Fibroblast of the aortic adventitia (primary cell): ENCODE results near the gene NKX1-1. TPM values are rescaled to one million over a fixed set of nuclear protein-coding genes. Genes with fewer than 3 reads are reported as not detected.

ENCODE experiments used
- DNase-seq: peaks from one replicate; pipeline ENCODE4 v3.0.0-alpha.2; 2010; ENCODE audit warnings: low read depth
- H3K4me3 ChIP-seq: 2 replicates; pipeline ENCODE4 v1.5.1; 2011; ENCODE audit warnings: low read depth, mild to moderate bottlenecking, control low read depth, low read length, moderate library complexity
- total RNA-seq: library from RNA; depleted of rRNA; stranded (reverse); fragments of >200 nt; gene quantifications from 2 replicates; pipeline ENCODE4 v1.2.3, GENCODE V29; 2012; ENCODE audit warnings: low replicate concordance
- TF ChIP-seq, protein P1 (sequence below): IDR thresholded peaks from 2 replicates; pipeline ENCODE4 v1.5.1; 2011; ENCODE audit warnings: mild to moderate bottlenecking, low read length, control low read depth, inconsistent platforms; ENCODE audit not compliant: insufficient read depth

The NKX1-1 gene
- total RNA-seq, 1 donor: not detected

GRCh38 chr4:1377606-1378261 is 28.5 kb downstream of the NKX1-1 start:
- DNase-seq: no peak
- H3K4me3 ChIP-seq: no peak overlapping the region
- TF ChIP-seq, protein P1, sequence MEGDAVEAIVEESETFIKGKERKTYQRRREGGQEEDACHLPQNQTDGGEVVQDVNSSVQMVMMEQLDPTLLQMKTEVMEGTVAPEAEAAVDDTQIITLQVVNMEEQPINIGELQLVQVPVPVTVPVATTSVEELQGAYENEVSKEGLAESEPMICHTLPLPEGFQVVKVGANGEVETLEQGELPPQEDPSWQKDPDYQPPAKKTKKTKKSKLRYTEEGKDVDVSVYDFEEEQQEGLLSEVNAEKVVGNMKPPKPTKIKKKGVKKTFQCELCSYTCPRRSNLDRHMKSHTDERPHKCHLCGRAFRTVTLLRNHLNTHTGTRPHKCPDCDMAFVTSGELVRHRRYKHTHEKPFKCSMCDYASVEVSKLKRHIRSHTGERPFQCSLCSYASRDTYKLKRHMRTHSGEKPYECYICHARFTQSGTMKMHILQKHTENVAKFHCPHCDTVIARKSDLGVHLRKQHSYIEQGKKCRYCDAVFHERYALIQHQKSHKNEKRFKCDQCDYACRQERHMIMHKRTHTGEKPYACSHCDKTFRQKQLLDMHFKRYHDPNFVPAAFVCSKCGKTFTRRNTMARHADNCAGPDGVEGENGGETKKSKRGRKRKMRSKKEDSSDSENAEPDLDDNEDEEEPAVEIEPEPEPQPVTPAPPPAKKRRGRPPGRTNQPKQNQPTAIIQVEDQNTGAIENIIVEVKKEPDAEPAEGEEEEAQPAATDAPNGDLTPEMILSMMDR: no peak

DNA sequence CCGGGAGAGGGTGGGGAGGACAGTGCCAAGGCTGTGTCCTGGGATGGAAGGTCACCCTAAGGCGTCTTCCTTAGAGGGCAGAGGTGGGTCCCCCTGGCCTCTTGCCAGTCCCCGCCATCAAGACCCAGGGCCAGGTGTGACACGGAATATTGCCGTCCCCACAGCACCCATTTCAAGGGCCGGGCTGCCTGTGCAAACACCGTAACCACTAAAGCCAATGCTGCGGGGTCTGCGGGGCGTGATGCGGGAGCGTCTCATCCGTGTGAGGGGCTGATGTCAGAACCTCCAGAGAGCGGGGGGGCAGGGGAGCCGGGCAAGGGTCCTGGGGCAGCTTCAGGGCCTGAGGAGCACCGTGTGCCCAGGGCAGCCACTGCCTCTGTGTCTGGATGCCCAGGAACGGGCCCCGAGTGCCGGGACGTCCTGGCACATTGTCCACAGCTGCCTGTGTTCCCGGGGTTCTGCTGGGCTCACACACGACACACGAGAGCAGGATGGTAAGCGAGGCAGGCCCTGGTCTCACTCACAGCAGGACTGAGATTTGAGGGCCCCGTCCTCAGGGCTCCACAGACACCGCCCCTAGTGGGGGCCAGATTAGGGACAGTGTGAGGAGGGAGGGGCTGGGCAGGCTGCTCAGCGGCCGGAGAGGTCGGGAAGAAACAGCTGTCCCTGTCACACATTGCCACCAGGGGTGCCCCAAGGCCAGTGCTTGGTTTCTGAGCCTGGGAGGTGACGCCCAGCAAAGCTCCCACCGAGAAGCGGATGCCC is 29.2 kb downstream of the NKX1-1 start:
- TF ChIP-seq, protein P1: no peak
- no peak for DNase-seq
- H3K4me3 ChIP-seq: no peak overlapping the region

DNA sequence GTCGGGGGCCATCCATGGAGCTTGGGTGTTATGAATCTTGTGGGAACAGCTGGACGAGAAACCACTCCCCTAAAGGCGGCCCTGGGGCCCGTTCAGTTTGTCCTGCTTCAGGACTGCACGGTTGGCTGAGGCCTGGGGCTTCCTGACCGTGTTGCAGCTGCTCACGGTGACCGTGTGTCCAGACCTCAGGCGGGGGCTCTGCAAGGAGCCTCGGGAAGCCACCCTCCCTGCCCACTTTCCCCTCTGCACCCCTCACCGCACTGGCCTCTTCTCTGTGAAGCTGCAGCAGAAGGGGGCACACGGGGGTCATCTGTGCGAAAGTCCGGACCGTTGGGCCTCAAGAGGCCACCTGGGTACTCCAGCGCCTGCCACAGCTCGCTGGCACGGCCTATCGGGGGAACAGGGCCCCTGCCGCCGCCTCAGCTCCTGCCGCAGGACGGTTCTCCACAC is 29.8 kb downstream of the NKX1-1 start:
- TF ChIP-seq, protein P1: no peak
- no peak for DNase-seq
- H3K4me3 ChIP-seq: no peak overlapping the region

DNA sequence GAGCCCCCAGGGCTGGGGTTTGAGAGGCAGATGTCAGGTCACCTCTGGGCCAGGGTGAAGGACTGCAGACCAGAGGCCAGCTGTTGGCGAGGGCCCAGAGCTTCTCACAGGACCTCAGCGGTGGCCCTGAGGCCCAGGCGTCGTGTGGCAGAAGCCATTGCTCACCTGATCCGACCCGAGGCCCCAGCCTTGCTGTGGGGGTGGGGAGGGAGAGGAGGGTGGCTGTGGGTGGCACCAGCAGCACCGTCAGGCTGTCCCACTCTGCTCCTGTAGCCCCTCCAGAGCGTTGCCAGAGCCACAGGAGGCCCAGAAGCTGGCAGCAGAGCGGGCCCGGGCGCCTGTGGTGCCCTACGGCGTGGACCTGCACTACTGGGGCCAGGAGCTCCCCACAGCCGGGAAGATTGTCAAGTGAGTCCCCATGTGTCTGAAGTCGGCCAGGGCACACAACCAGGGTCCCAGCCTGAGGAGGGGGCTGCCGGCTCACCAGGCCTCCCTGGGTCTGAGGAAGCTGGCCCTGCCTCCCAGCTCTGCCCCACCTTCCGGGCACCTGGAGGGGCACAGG is 30.4 kb downstream of the NKX1-1 start:
- TF ChIP-seq, protein P1: no peak
- DNase-seq: no peak
- H3K4me3 ChIP-seq: no peak overlapping the region

- TF ChIP-seq, protein P1: no peak
- no peak overlapping the region for H3K4me3 ChIP-seq
- no peak for DNase-seq
Observed at GRCh38 chr4:1375051-1375721, 31.1 kb downstream of the NKX1-1 start.

DNA sequence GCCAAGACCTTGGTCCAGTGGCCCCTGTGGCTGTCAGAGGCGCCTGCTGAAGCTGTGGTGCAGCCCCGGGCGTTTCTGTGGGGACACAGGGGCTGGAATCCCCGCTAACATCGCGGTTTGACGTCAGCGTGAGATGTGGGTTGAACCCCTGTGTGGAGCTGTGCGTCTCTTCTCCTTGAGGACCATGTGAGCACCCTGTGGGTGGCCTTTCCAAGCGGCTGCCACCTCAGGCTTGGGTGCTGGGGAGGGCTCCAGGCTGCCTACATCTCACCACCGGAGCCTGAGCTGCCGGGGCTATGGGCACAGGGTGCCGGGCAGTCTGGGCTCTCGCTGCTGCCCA is 31.6 kb downstream of the NKX1-1 start:
- H3K4me3 ChIP-seq: no peak overlapping the region
- DNase-seq: no peak
- TF ChIP-seq, protein P1: no peak
